Neural progenitor cell (in vitro differentiated cells): ENCODE measurements around the gene UBE4A. TPM values are rescaled to one million over a fixed set of nuclear protein-coding genes. Genes with fewer than 3 reads are reported as not detected.

Source experiments
- DNase-seq: peaks from one replicate; pipeline ENCODE4 v3.0.0-alpha.2; 2016; ENCODE audit warnings: low spot score
- H2AFZ ChIP-seq: fragments of 200-600 bp; sonication (generic); replicated peaks from 2 replicates; pipeline ENCODE4 v1.6.1; 2016; ENCODE audit warnings: antibody characterized with exemption
- H3F3A ChIP-seq: fragments of 200-600 bp; sonication (generic); 2 replicates; pipeline ENCODE4 v1.6.1; 2016; ENCODE audit warnings: antibody characterized with exemption, low read depth
- H3K27ac ChIP-seq: fragments of 200-600 bp; sonication (generic); 2 replicates; pipeline ENCODE4 v1.5.1; 2016; ENCODE audit warnings: mild to moderate bottlenecking
- H3K27me3 ChIP-seq: fragments of 200-600 bp; sonication (generic); 2 replicates; pipeline ENCODE4 v1.6.1; 2016; ENCODE audit warnings: mild to moderate bottlenecking, moderate library complexity
- H3K36me3 ChIP-seq: fragments of 200-600 bp; sonication (generic); 2 replicates; pipeline ENCODE4 v1.5.1; 2016
- H3K4me1 ChIP-seq: fragments of 200-600 bp; sonication (generic); 2 replicates; pipeline ENCODE4 v1.6.1; 2016; ENCODE audit warnings: mixed run types
- H3K4me2 ChIP-seq: fragments of 200-600 bp; sonication (generic); 2 replicates; pipeline ENCODE4 v1.6.1; 2016
- H3K4me3 ChIP-seq: fragments of 200-600 bp; sonication (generic); 2 replicates; pipeline ENCODE4 v1.5.1; 2016
- H3K79me2 ChIP-seq: fragments of 200-600 bp; sonication (generic); 2 replicates; pipeline ENCODE4 v1.6.1; 2016; ENCODE audit warnings: low read depth
- H3K9ac ChIP-seq: fragments of 200-600 bp; sonication (generic); 2 replicates; pipeline ENCODE4 v1.6.1; 2016
- H3K9me3 ChIP-seq: fragments of 200-600 bp; sonication (generic); 2 replicates; pipeline ENCODE4 v1.5.1; 2016; ENCODE audit warnings: low read depth
- H4K20me1 ChIP-seq: fragments of 200-600 bp; sonication (generic); 2 replicates; pipeline ENCODE4 v1.6.1; 2016; ENCODE audit warnings: low read depth
- H3K27ac Mint-ChIP-seq: 3 replicates; pipeline ENCODE4 v1.8.0; 2021; ENCODE audit warnings: mixed read lengths
- H3K27me3 Mint-ChIP-seq: 2 replicates; pipeline ENCODE4 v1.8.0; 2022; ENCODE audit warnings: low read depth, mild to moderate bottlenecking, inconsistent platforms, moderate library complexity, mixed read lengths; ENCODE audit not compliant: insufficient read depth
- H3K36me3 Mint-ChIP-seq: 3 replicates; pipeline ENCODE4 v1.8.0; 2021; ENCODE audit warnings: mixed read lengths
- H3K4me1 Mint-ChIP-seq: 3 replicates; pipeline ENCODE4 v1.8.0; 2021; ENCODE audit warnings: mixed read lengths
- H3K4me3 Mint-ChIP-seq: 3 replicates; pipeline ENCODE4 v1.8.0; 2021; ENCODE audit warnings: mild to moderate bottlenecking, moderate library complexity, mixed read lengths
- H3K9me3 Mint-ChIP-seq: 3 replicates; pipeline ENCODE4 v1.8.0; 2020; ENCODE audit warnings: mixed read lengths
- EZH2 ChIP-seq: fragments of 200-600 bp; sonication (generic); IDR thresholded peaks from 2 replicates; pipeline ENCODE4 v1.6.1; 2017; ENCODE audit warnings: antibody characterized with exemption, mild to moderate bottlenecking, moderate library complexity
- EZH2phosphoT487 ChIP-seq: fragments of 200-600 bp; sonication (generic); IDR thresholded peaks from 2 replicates; pipeline ENCODE4 v1.6.1; 2017; ENCODE audit warnings: antibody characterized with exemption
- total RNA-seq: library from RNA; depleted of rRNA; stranded (reverse); fragments of >200 nt; gene quantifications from 2 replicates; pipeline ENCODE4 v1.2.3, GENCODE V29; 2015; ENCODE audit warnings: low replicate concordance
- TF ChIP-seq, protein P1 (sequence below): fragments of 200-600 bp; sonication (generic); IDR thresholded peaks from 2 replicates; pipeline ENCODE4 v1.5.1; 2017; ENCODE audit warnings: antibody characterized with exemption, mild to moderate bottlenecking

The UBE4A gene
- total RNA-seq, 1 donor from 2014 or later: 45.0 TPM

DNA sequence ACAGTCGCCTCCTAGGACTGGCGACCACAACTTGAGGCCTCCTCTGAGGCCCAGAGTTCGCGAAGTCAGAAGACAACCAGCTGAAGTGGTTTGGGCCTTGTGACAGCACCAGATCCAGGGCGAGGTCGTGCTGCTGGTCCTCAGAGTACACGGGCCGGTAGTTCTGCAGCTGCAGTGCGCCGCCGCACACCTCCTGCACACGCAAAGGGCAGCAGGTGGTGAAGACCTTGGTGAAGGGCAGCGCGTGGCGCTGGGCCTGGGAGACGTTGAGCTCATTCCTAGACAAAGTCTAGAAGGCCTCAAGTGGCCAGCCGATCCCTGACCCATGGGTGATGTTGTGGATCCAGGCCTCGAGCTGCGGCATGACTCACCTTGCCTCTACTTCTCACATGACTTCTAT is 36.7 kb upstream of the UBE4A start:
- H3K4me1 Mint-ChIP-seq: peaks cover 4% of the 10 kb centered on the region
- Histone ChIP-seq H3F3A (no peaks in the 10 kb centered on the region), H3K27ac (no peak overlapping the region), H3K4me2 (no peak overlapping the region), H3K9me3 (no peaks in the 10 kb centered on the region), H4K20me1 (no peaks in the 10 kb centered on the region), H2AFZ (no peak overlapping the region), H3K27me3 (no peaks in the 10 kb centered on the region), H3K79me2 (no peaks in the 10 kb centered on the region), H3K36me3 (no peaks in the 10 kb centered on the region), H3K9ac (no peak overlapping the region), H3K4me3 (no peak overlapping the region), H3K4me1 (no peaks in the 10 kb centered on the region)
- DNase-seq: no peak
- H3K9me3 Mint-ChIP-seq: no peaks in the 10 kb centered on the region
- TF ChIP-seq EZH2: no peak
- no peak for TF ChIP-seq EZH2phosphoT487
- TF ChIP-seq, protein P1, sequence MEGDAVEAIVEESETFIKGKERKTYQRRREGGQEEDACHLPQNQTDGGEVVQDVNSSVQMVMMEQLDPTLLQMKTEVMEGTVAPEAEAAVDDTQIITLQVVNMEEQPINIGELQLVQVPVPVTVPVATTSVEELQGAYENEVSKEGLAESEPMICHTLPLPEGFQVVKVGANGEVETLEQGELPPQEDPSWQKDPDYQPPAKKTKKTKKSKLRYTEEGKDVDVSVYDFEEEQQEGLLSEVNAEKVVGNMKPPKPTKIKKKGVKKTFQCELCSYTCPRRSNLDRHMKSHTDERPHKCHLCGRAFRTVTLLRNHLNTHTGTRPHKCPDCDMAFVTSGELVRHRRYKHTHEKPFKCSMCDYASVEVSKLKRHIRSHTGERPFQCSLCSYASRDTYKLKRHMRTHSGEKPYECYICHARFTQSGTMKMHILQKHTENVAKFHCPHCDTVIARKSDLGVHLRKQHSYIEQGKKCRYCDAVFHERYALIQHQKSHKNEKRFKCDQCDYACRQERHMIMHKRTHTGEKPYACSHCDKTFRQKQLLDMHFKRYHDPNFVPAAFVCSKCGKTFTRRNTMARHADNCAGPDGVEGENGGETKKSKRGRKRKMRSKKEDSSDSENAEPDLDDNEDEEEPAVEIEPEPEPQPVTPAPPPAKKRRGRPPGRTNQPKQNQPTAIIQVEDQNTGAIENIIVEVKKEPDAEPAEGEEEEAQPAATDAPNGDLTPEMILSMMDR: no peak
- no peak overlapping the region for H3K27ac Mint-ChIP-seq
- H3K27me3 Mint-ChIP-seq: peaks cover 2% of the 10 kb centered on the region
- no peak overlapping the region for H3K4me3 Mint-ChIP-seq
- no peaks in the 10 kb centered on the region for H3K36me3 Mint-ChIP-seq

DNA sequence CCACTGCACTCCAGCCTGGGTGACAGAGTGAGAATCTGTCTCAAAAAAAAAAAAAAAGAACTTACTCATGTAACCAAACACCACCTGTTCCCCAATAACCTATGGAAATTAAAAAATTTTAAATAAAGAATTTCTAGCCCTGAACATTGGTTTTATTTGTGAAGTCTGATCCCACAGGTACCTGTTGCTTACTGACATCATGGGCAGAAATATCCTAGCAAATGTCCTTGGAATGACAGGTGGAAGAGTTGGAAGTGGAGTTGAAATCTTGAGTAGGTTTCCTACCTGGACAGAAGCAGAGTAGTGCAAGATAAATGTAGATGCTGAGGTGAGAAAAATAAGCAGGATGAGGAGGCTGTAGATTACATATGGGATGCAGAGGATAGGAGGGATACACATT is 34.1 kb upstream of the UBE4A start:
- H3K4me1 ChIP-seq: no peaks in the 10 kb centered on the region
- no peaks in the 10 kb centered on the region for H4K20me1 ChIP-seq
- H3K79me2 ChIP-seq: no peaks in the 10 kb centered on the region
- no peaks in the 10 kb centered on the region for H3K27me3 ChIP-seq
- no peak overlapping the region for H3K27ac Mint-ChIP-seq
- no peak for TF ChIP-seq EZH2
- TF ChIP-seq, protein P1: no peak
- no peak for TF ChIP-seq EZH2phosphoT487
- no peak overlapping the region for H3K9ac ChIP-seq
- no peaks in the 10 kb centered on the region for H3K27me3 Mint-ChIP-seq
- no peak overlapping the region for H3K4me3 Mint-ChIP-seq
- no peaks in the 10 kb centered on the region for H3K36me3 ChIP-seq
- no peak overlapping the region for H3K27ac ChIP-seq
- no peaks in the 10 kb centered on the region for H3K9me3 ChIP-seq
- H3K4me3 ChIP-seq: no peak overlapping the region
- no peaks in the 10 kb centered on the region for H3F3A ChIP-seq
- H3K9me3 Mint-ChIP-seq: peaks cover 4% of the 10 kb centered on the region
- no peak overlapping the region for H2AFZ ChIP-seq
- DNase-seq: no peak
- no peaks in the 10 kb centered on the region for H3K36me3 Mint-ChIP-seq
- no peak overlapping the region for H3K4me2 ChIP-seq
- H3K4me1 Mint-ChIP-seq: no peaks in the 10 kb centered on the region

DNA sequence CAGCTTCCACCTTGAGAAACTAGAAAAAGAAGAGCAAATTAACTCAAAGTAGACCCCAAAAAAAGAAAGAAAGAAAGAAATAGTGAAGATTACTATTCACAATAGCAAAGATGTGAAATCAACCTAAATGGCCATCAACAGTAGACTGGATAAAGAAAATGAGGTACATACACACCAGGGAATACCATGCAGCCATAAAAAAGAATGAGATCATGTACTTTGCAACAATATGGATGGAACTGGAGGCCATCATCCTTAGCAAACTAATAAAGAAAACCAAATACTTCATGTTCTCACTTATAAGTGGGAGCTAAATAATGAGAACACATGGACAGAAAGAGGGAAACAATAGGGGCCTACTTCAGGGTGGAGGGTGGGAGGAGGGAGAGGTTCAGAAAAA is 30.7 kb upstream of the UBE4A start:
- Mint-ChIP-seq H3K4me3 (no peak overlapping the region), H3K36me3 (no peaks in the 10 kb centered on the region), H3K4me1 (no peaks in the 10 kb centered on the region), H3K27ac (no peak overlapping the region), H3K27me3 (no peaks in the 10 kb centered on the region), H3K9me3 (peaks cover 13% of the 10 kb centered on the region)
- Histone ChIP-seq H3K27me3 (no peaks in the 10 kb centered on the region), H3K27ac (no peak overlapping the region), H3K4me3 (no peak overlapping the region), H2AFZ (no peak overlapping the region), H3K36me3 (no peaks in the 10 kb centered on the region), H4K20me1 (no peaks in the 10 kb centered on the region), H3K4me2 (no peak overlapping the region), H3K9me3 (no peaks in the 10 kb centered on the region), H3K79me2 (no peaks in the 10 kb centered on the region), H3F3A (no peaks in the 10 kb centered on the region), H3K4me1 (no peaks in the 10 kb centered on the region), H3K9ac (no peak overlapping the region)
- no peak for DNase-seq
- TF ChIP-seq EZH2: no peak
- TF ChIP-seq, protein P1: no peak
- TF ChIP-seq EZH2phosphoT487: no peak

DNA sequence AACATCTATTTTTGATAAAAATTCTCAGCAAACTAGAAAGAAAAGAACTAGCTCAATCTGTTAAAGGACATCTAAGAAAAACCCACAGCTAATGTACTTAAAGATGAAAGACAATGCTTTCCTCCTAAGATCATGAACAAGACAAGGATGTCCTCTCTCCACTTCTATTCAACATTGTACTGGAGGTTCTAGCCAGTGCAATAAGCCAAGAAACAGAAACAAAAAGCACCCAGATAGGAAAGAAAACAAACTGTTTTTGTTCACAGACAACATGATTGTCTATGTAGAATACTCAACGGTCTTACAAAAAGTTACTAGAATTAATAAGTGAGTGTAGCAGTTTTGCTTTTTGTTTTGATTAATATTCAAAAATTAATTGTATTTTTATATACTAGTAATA is 24.7 kb upstream of the UBE4A start:
- no peaks in the 10 kb centered on the region for H3K4me1 ChIP-seq
- H3K27me3 ChIP-seq: no peaks in the 10 kb centered on the region
- no peaks in the 10 kb centered on the region for H3F3A ChIP-seq
- Mint-ChIP-seq H3K4me1 (no peaks in the 10 kb centered on the region), H3K27ac (no peak overlapping the region), H3K27me3 (peaks cover 9% of the 10 kb centered on the region), H3K36me3 (no peaks in the 10 kb centered on the region), H3K4me3 (no peak overlapping the region), H3K9me3 (peaks cover 9% of the 10 kb centered on the region)
- no peaks in the 10 kb centered on the region for H3K9me3 ChIP-seq
- no peaks in the 10 kb centered on the region for H3K79me2 ChIP-seq
- no peaks in the 10 kb centered on the region for H3K36me3 ChIP-seq
- H4K20me1 ChIP-seq: no peaks in the 10 kb centered on the region
- no peak overlapping the region for H3K4me3 ChIP-seq
- H3K27ac ChIP-seq: no peak overlapping the region
- H3K9ac ChIP-seq: no peak overlapping the region
- no peak for DNase-seq
- no peak overlapping the region for H2AFZ ChIP-seq
- no peak for TF ChIP-seq EZH2
- no peak for TF ChIP-seq EZH2phosphoT487
- TF ChIP-seq, protein P1: no peak
- H3K4me2 ChIP-seq: no peak overlapping the region
